HG02571 (cell line): ENCODE data around the gene PRTFDC1.
"Not testable (repeated sequence)": the region's sequence is repeated elsewhere in the genome, so short reads cannot be mapped to it uniquely, and the experiment has no call there.

Source experiments
- ATAC-seq: cut with Tn5 transposase; IDR thresholded peaks from one replicate; pipeline ENCODE4 v1.9.1; 2021; ENCODE audit warnings: mild to moderate bottlenecking, moderate library complexity; ENCODE audit not compliant: unreplicated experiment

PRTFDC1 gene

DNA sequence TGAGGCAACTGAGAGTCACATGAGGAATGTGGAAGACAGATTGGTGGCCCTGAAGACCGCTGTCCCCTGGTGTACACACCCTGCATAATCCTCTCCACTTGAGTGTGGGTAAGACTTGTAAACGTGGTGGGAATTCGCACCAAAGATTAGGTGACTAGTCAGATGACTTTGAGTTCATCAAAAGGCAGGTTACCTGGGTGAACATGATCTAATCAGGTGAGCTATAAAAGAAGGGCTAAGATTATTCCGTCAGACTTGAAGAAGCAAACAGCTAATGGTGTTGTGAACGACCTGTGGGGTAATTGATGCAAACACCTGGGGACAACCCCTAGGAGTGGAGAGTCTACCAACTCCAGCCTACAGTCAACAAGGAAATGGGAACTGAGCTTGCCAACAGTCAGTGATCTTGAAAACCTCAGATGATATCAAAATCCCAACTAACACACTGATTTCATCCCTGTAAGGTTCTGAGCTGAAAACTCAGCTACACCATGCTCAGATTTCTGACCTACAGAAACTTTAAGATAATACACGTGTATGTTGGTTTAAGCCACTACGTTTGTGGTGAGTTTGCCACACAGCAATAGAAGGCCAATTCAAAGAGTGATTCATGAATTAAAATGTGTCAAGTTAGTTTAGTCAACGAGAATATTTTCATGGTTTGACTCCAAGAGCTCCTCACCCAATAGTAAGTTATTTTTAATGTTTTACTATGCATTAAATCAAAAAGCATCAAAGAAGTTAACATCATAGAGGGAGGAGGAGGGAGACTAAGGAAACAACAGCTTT, 16.7 kb downstream of the PRTFDC1 start:
- no peak for ATAC-seq

DNA sequence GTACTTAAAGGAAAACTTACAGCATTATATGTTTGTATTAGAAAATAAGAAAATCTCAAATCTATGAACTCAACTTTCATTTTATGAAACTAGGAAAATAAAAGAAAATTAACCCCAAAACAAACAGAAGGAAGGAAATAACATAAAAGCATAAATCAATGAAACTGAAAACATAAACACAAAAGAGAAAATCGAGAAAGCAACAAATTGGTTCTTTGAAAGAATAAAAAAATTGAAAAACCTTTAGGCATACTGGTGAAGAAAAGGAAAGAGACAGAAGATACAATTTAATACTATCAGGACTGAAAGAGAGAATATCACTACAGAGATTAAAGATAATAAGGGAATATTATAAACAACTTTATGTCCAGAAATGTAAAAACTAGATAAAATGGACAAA, 21.2 kb downstream of the PRTFDC1 start:
- ATAC-seq, result no peak

DNA sequence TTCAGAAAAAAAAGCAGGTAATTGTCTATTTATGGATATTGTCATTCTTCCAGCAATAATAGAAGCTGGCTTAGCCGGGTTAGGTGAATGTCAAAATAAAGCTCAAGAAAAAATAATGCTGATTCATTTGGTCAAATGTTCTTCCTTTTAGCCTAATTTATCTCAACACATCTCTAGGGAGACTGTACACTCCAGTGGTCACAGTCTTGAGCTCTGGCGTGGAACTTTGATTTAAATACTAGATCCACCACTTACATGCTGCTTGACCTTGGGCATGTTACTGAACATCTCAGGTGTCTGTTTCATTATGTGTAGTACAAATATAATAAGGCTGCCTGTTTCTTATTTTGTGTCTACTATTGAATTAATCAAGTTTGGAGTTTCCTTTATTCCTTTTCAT, 22.0 kb downstream of the PRTFDC1 start:
- peak; percentile 57 for ATAC-seq

DNA sequence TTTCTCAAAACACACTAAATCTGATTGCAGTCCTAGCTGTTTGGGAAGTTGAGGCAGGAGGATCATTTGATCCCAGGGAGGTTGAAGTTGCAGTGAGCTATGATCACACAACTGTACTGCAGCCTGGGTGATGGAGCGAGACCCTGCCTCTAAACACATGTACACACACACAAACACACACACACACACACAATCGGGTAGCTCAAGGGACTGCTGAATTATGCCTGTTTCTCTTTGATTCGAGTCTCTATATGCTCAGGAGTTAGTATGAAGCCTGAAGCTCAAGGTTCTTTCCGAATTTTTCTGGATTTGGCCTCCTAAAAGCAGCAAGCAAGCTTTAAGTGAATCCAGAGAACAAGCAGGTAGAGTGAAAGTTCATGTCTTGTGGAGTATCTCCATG, 22.5 kb downstream of the PRTFDC1 start:
- no peak for ATAC-seq

DNA sequence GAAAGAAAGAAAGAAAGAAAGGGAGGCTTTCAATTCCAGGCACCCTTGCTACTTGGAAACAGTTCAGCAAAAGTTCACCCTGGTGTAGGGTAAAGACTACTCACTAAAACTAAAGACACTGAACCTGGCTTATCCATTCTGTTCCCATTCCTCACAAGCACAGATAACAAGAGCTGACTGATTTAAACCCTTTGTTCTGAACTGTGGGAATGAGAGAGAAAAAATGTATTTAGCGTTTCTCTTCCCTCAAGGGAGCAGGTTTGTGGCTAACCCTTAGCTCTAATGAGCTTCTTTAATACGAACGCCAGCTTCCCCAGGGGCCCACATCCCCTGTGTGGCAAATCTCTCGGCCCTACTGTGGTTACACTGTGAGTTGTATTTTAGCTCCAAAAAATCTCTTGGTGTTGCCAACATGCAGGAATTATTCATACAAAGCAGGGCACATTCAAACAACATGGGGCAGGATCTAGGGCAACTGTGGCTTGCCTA, 23.3 kb downstream of the PRTFDC1 start:
- no peak for ATAC-seq

DNA sequence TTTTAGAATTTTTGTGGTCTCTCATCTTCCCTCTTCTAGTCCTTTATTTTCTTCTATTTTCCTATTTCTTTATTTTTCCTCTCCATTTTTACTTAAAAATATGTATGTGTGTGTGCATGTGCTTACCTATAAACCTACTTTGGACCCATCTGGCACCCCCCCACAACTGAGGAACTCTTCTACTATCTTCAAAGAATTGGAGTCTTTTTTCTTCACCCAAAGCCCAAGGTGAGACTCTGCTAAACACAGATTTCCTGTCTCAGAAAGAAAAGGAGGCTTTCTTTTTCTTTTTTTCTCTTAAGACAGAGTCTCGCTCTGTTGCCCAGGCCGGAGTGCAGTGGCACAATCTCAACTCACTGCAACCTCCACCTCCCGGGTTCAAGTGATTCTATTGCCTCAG, 24.2 kb downstream of the PRTFDC1 start:
- no peak for ATAC-seq

DNA sequence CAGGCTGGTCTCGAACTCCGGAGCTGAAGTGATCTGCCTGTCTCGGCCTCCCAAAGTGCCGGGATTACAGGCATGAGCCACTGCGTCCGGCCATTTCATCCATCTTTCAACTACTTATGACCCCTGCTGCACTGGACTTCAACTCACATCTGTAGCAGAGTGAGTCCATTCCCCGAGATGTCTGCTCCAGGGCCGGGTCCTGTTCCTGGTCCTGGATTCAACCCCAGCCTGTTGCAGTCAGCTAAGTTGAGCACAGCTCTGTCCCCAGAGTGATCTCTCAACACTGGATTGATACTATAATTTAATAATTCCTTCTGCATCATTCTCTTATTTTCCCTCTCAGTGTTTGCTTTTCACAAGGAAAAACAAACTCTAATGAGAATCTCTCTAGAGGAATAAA, 25.8 kb downstream of the PRTFDC1 start:
- no peak for ATAC-seq

DNA sequence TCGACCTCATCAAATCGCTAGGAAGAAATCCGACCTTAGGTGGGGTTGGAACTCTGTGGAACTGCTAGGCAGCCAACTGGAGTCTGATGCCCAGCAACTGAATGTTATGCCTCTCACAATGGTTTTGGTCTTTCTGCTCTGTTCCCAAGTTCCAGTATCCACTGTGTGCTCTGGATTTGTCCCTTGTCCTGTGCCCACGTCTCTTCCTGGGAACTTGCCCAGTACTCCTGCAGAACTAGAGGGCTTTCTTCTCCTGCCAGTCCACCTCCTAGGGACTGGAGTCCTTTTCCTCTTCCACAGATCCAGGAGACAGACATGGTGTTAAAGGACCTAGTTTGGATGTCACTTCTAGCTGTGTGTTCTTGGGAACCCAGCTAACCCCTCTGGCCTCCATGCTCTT, 26.6 kb downstream of the PRTFDC1 start:
- no peak for ATAC-seq

DNA sequence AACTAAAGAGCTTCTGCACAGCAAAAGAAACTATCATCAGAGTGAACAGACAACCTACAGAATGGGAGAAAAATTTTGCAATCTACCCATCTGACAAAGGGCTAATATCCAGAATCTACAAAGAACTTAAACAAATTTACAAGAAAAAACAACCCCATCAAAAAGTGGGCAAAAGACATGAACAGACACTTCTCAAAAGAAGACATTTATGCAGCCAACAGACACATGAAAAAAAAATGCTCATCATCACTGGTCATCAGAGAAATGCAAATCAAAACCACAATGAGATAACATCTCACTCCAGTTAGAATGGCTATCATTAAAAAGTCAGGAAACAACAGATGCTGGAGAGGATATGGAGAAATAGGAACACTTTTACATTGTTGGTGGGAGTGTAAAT, 27.9 kb downstream of the PRTFDC1 start:
- ATAC-seq, result not testable (repeated sequence)

DNA sequence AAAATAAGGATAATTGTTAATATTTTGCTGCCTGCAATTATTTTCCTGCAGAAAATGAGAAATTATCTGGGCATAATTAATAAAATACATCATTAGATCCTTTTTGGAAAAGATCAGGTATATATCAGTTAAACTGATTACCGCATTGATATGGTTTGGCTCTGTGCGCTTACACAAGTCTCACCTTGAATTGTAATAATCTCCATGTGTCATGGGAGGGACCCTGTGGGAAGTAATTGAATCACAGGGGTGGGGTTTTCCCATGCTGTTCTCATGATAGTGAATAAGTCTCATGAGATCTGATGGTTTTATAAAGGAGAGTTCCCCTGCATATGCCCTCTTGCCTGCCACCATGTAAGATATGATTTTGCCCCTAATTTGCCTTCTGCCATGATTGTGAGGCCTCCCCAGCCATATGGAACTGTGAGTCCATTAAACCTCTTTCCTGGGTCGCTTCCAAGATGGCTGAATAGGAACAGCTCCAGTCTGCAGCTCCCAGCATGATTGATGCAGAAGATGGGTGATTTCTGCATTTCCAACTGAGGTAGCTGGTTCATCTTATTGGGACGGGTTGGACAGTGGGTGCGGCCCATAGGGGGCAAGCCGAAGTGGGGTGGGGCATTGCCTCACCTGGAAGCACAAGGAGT, 30.1 kb downstream of the PRTFDC1 start:
- not testable (repeated sequence) for ATAC-seq

DNA sequence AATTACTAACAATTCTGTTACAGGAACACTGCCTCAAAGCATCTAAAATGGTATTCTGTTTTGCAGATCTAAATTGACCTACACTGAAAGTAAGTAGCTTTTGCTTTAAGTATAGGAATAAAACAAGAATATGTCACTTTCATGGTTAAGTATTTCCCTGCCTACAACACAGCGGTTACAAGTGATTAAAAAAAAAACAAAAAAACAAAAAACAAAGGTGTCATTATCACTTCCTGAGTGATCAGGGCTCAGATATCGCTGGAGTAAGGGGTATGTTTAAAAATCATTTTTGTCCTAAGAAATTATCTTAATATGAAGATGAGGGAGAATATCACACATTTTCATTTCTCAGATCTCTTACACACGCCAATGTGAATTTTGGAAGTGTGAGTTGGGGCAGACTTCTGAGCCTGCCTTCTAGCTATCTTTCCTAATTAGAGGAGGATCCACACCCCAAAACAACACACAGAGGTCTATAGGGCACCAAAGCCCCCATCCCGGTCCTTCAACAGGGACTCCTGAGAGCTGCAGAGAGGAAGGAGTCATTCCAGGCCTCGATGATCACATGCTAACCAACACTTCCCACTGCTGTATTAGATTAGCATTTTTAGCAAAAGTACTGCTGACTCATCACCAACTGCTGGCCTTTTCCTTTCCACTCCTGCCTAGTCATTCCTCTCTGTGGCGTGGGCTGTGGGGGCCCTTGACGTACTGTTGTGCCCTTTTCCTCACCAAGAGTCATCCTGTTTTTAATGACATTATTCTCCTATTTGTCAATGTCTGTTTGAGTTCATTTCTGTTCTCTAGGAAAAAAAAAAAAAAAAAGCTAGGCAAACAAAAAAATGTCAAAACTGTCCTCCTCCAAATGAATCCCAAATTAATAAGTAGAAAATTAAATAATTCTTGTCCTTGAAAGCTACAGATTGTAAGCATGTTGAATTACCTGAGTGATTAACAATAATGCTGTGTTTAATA, 31.2 kb downstream of the PRTFDC1 start:
- peak; percentile 91 for ATAC-seq

DNA sequence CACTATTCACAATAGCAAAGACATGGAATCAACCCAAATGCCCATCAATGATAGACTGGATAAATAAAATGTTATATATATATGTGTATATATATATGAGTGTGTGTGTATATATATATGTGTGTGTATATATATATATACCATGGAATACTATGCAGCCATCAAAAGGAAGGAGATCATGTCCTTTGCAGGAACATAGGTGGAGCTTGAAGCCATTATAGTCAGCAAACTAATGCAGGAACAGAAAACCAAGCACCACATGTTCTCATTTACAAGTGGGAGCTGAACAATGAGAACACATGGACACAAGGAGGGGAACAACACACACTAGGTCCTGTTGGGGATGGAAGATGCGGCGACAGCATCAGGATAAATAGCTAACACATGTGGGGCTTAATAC, 32.2 kb downstream of the PRTFDC1 start:
- ATAC-seq, result not testable (repeated sequence)

DNA sequence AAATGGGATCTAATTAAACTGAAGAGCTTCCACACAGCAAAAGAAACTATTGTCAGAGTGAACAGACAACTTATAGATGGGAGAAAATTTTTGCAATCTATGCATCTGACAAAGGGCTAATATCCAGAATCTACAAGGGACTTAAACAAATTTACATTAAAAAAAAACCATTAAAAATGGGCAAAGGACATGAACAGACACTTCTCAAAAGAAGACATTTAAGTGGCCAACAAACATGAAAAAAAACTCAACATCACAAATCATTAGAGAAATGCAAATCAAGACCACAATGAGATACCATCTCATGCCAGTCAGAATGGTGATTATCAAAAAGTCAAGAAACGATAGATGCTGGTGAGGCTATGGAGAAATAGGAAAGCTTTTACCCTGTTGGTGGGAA, 32.8 kb downstream of the PRTFDC1 start:
- ATAC-seq, result not testable (repeated sequence)

DNA sequence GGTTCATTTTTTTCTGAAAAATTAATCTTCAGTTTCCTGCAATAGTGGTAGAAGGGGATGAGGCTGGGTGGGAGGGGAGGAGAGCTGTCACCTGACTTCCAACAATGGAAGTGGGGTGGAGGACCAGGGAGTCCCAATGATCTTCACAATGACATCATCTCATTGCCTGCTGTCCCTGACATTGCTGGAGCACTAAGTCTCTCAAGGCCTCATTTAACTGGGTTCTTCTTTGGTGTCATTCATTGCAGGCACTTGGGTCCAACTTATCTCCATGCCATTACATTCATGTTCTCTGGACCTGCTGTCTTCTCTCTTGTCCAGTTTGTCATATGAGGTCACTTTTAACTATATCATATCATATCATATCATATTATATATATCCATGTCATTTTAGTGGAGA, 34.4 kb downstream of the PRTFDC1 start:
- no peak for ATAC-seq

DNA sequence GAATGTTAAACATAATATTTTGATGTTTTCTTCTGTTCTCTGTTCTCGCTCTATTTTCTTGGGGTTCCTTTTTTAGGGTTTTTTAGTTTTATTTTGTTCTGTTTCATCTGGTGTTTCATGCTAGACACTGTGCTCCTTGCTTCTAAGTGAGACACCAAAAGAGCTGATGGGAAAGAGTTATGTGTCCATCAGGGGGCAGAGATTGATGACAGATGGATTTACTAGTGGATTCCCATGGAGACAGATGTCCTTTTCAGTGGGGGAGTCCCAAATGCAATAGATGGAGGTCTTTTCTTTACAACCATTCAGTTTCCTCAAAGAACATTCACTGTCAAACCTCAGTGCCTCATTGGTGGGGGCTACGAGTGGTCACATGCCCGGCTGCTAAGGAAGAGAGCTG, 34.9 kb downstream of the PRTFDC1 start:
- no peak for ATAC-seq

DNA sequence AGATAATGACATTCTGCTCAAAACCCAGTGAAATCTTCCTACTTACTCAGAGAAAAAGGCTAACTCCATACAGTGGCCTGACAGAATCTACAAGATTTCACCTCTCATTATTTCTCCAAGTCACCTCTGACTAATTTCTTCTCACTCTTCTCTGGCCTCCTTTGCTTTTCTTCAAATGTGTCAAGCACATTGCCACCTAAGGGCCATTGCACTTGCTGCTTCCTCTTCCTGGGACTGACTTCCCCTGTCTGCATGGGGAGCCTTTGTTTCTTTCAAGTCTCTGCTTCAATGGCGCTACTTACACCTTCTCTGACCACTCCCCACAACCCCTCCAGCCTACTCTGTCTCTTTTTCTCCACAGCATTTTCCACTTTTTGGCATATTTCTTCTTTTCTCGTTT, 36.0 kb downstream of the PRTFDC1 start:
- ATAC-seq, result no peak

DNA sequence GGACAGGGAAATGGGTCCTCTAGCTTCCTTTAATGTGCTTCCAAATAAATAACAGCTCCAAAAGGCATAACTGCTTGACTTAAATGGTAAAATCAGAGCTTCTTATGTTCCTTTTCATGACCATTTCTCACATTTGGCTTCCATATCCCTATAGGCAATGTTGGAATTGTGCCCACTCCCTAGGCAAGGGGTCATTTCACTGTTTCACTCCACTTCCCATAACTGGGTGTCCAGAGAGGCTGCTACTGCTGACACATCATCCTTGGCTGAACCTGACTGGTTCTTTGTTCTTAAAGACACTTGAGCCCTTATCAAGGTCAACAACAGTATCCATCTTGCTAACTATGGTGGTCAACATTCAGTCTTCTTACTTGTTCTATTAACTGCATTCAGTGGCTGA, 37.1 kb downstream of the PRTFDC1 start:
- ATAC-seq, result no peak

DNA sequence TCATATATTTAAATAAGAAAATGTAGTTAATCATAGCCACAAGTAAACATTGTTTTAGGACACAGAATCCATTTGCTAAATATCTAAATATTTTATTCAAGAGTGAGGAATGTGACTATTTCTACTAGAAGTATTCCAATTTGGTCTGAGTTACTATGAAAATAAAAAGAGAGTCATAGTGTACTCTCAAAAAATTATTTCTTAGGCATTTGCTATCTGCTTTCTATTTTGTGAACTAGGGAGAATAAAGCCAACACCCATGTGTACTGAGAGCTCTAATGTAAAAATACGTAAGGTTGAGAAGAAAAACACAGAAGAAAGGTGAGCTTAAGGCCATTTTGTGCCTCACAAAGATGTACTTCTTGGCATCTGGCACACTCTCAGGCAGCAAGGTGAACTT, 38.3 kb downstream of the PRTFDC1 start:
- no peak for ATAC-seq

DNA sequence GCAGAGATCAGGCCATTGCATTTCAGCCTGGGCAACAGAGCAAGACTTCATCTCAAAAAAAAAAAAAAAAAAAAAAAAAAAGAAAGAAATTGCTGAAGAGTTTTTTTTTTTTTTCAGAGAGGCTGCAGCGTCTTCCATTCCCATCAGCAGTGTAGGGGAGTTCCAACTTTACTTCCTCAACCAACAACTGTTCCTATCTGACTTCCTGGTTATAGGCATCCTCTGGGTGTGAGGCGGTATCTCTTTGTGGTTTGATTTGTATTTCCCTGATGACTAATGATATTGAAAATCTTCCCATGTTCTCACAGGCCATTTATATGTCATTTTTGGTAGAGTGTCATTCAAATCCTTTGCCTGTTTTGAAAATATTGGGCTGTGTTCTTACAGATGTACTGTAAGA, 40.2 kb downstream of the PRTFDC1 start:
- ATAC-seq, result no peak

DNA sequence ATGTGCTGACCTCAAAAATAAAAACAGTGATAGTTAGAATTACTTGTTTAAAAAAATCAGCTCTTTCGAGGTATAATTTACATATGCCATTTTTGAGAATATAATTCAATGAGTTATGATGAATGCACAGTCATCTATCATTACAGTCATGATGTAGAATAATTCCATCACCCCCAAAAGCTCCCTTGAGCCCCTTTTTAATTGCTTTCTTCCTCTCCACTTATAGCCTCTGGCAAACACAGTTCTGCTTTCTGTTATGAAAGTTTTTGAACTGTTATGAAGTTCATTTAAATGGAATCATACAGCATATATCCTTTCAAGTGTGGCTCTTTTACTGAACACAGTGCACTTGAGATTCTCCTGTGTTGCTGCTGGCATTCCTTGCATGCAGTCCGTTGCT, 41.4 kb downstream of the PRTFDC1 start:
- no peak for ATAC-seq

DNA sequence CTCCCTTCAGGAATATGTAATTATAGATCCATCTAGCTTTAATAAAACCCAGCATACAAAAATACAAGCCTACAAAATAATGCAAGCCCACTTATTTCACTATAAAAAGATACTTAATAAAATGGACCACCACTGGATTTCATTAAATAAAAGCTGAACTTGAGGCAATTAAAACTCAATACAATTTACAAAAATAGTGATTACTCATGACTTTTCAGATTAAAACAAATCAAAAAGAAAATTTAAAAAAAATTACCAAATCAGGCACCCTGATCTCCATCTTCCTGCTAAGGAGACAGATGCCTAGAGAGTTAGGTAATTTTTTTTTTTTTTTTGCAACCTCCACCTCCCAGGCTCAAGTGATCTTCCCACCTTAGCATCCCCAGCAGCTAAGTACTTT, 41.8 kb downstream of the PRTFDC1 start:
- no peak for ATAC-seq
